RWPE1 (cell line): Measurements from ENCODE around the gene HYAL1.

Source experiments
- CTCF ChIA-PET: fragments of 350-600 bp; sonication (Branson Sonifier 250); formaldehyde crosslinking; extraction: SDS; loops from one replicate; lab custom pipeline; 2021; lab: Yijun Ruan, JAX
- POLR2A ChIA-PET: fragments of 400-600 bp; formaldehyde crosslinking; extraction: SDS; loops from one replicate; lab custom pipeline; 2020; ENCODE audit warnings: antibody characterized with exemption; ENCODE audit not compliant: low non-redundant PET; lab: Yijun Ruan, JAX
- DNase-seq: peaks from one replicate; pipeline ENCODE4 v3.0.0; 2012; ENCODE audit warnings: low spot score
- H3K27ac ChIP-seq: fragments of 450-650 bp; 2 replicates; pipeline ENCODE4 v1.5.1; 2017
- TF ChIP-seq, protein P1 (sequence below): fragments of 450-650 bp; conservative IDR thresholded peaks from 2 replicates; pipeline ENCODE4 v1.5.1; 2017; ENCODE audit warnings: low read depth, mild to moderate bottlenecking

Gene HYAL1

DNA sequence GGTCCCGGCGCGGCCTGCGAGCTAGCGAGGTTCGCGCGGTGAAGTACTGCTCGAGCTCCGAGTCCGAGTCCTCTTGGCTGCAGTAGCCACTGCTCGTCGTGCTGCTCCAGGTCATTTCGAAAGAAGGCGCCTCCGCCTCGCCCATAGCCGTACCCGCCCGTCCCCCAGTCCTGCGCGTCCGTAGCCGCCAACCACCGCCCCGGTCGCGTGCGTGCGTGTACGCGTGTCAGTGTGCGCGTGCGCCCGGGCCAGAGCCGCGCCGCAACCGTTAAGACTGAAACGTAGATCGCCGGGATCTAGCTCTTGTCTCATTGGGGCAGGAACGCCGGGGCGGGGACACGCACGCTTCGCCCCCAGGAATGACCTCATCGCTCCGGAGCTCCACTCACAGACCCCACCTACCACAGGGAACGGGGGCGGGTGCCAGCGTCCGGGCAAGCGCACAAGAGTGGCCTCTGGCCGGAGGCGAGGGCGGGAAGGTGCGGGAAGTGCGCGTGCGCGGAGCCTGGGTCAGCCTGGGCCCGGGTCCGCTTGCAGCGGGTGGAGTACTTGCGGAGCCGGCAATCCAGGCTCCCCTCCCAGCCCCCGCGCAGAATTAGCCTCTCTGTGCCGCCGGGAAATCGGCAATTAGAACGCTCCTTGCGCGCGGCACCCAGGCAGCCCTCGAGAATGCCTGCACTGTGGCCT, 33.9 kb upstream of the HYAL1 start:
- peak; percentile 98 for DNase-seq
- CTCF ChIA-PET = no interaction called here
- POLR2A ChIA-PET = no interaction called here
- TF ChIP-seq, protein P1, sequence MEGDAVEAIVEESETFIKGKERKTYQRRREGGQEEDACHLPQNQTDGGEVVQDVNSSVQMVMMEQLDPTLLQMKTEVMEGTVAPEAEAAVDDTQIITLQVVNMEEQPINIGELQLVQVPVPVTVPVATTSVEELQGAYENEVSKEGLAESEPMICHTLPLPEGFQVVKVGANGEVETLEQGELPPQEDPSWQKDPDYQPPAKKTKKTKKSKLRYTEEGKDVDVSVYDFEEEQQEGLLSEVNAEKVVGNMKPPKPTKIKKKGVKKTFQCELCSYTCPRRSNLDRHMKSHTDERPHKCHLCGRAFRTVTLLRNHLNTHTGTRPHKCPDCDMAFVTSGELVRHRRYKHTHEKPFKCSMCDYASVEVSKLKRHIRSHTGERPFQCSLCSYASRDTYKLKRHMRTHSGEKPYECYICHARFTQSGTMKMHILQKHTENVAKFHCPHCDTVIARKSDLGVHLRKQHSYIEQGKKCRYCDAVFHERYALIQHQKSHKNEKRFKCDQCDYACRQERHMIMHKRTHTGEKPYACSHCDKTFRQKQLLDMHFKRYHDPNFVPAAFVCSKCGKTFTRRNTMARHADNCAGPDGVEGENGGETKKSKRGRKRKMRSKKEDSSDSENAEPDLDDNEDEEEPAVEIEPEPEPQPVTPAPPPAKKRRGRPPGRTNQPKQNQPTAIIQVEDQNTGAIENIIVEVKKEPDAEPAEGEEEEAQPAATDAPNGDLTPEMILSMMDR = no peak
- peak overlapping the region; percentile 98 for H3K27ac ChIP-seq

DNA sequence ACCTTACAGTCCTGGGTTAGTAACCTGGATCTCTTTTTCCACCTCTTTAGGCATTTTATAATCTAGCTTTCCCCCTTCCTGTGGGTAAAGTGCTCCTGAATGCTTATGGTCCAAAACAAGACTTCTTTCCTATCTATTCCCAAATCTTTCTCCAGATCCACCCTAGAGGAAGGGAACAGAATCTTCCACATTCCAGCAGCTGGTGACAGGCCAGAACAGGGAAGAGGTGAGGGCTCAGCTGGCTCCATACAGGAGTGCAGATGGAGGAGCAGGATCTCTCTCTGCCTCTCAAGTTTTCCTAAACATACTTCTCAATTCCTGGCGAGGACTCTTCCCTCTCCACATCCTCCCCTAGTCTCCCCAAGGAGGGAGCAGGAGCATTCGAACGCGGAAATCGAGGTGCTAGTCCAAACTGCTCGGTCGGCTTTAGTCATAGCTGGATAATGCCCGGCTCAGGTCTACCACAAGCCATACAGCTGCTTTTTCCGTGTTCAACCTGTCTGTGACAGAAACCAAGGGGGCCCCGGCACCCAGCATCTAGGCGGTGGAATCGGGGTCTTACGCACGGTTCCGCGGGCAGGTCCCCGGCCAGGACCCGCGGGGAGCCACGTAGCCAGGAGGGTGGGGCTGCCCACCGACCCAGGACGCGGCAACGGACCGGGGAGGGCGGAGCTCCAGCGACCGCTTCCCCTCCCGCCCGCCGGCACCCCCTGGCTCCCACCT, 33.2 kb upstream of the HYAL1 start:
- POLR2A ChIA-PET = no interaction called here
- H3K27ac ChIP-seq = peak overlapping the region; percentile 98
- DNase-seq = no peak
- TF ChIP-seq, protein P1 = no peak
- CTCF ChIA-PET = interaction anchor here (0.6 to 0.7 kb wide), 2 partner anchors 81 to 1291 kb away, joined by 4 read pairs; no protein-coding TSS in a partner anchor

DNA sequence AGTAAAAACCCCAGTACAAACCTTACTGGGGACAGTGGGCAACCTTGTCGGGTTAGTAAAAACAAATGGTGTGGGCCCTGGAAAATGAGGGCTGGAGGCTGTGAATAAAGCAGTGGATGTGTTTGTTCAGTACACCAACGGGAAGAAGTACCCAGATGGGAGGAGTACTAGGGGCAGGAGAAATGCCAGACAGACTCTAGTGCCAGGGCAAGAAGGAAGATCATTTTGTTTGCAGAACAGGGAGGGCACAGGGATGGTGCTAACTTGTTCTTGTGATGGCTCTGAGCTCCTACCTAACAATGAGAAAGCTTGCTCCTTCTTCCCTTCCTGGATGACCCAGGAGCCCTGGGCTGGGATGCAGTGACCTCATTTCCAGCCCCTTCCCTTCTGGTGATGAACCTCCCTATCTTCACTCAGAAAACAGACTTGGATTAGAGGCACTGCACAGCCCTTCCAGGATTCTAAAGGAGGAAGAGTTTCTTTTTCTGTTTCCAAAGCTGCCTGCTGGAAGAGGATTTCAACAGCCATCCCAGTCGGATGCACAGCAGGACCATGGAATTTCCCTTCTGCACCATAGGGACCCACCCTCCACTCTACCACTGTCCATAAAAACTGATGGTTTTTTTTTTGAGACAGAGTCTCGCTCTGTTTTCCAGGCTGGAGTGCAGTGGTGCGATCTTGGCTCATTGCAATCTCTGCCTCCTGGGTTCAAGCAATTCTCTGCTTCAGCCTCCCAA, 31.1 kb upstream of the HYAL1 start:
- TF ChIP-seq, protein P1 = no peak
- peak overlapping the region; percentile 98 for H3K27ac ChIP-seq
- ChIA-PET CTCF (no interaction called here), POLR2A (no interaction called here)
- DNase-seq = no peak

DNA sequence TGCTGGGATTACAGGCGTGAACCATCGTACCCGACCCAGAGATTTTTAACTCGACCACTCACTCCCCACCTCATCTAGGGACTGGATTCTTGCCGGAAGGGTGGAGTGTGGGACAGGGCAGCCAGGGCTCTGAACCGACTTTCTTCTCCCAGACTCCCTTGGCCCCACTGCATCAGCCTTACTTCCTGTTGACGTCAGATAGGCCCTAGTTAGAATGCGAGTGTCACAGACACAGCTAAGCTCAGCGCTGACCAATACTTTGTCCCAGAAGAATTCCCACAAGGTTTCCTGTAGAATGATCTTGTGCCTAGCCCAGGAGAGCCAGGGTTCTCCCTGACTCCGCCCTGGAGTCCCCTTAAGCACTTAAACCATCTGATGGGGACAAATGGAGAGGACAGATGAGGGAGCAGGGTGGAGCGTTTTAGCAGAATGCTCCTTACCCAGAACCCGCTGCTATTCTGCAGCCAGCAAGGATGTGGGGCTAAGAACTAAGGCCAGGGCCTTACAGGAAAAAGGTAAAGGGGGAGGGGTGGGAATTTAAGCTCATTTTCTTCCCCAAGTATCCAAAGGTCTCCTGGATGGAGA, 30.5 kb upstream of the HYAL1 start:
- DNase-seq = no peak
- TF ChIP-seq, protein P1 = no peak
- CTCF ChIA-PET = no interaction called here
- POLR2A ChIA-PET = no interaction called here
- H3K27ac ChIP-seq = peak overlapping the region; percentile 98

DNA sequence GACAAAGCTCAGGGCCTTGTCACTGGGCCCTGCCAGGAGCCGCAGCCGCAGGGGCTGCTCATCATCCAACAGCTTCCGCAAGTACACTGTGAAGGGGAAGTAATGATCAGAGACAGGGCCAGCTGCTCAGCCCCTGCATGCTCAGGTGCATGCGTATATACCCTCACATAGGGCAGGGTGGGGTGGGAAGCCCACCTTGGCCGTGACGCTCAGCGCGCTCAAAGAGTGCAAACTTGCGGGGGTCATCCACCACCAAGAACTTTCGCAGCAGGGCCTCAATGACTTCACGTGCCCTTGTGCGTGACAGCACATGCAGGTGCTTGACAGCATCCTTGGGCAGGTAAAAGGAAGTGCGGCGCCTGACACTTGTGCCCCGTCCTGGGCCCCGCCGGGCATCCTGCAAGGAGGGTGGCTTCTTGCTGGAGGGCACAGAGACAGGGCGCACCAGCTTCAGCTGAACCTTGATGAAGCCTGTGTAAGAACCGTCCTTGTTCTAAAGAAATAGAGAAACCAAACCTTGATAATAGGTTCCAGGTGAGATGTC, 28.1 kb upstream of the HYAL1 start:
- peak overlapping the region; percentile 98 for H3K27ac ChIP-seq
- DNase-seq = no peak
- TF ChIP-seq, protein P1 = no peak
- ChIA-PET POLR2A (interaction anchor here (0.6 kb wide), 1 partner anchor 52 kb away, joined by 6 read pairs; no protein-coding TSS in a partner anchor), CTCF (no interaction called here)

DNA sequence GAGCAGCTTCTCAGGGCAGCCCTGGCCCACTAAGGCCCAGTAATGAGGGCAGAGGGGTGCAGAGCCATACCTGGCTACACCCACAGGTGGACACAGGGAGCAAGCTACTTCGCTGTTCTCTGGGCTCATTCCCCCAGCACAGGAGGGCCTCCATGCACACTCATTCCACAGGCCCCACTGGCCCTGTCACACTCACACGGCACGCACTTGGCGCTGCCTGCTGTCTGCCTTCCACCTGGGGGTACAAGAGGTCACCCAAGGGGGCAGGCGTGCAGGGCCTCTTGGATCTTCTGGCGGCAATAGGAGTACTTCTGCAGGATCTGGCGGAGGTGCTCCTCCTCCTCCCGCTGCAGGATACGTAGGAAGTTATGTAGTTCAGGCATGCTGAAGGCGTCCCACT, 27.0 kb upstream of the HYAL1 start:
- TF ChIP-seq, protein P1 = no peak
- ChIA-PET POLR2A (no interaction called here), CTCF (no interaction called here)
- H3K27ac ChIP-seq = peak overlapping the region; percentile 88
- no peak for DNase-seq
